ENCODE results near the gene F2RL2. TPM values are rescaled to one million over a fixed set of nuclear protein-coding genes. Genes with fewer than 3 reads are reported as not detected.

F2RL2 gene
- total and polyA plus RNA-seq, 2 of the 4 experiments (the other 2 are of a cell fraction), result 21.7 to 32.8 TPM

- Histone ChIP-seq H2BK5ac (ENCODE audit: low read depth, low read length, poor library complexity, severe bottlenecking) (no peak overlapping the region), H3K18ac (ENCODE audit: low read depth, low read length) (no peak overlapping the region), H3K36me3 (ENCODE audit: control insufficient read depth, insufficient read depth, low read length) (no peaks in the 10 kb centered on the region), H2AFZ (replicated peaks; ENCODE audit: low read length, poor library complexity) (no peak overlapping the region), H3K9me1 (ENCODE audit: insufficient read depth, low read length) (no peaks in the 10 kb centered on the region; the same call in 1 of the 2 replicates), H2BK15ac (ENCODE audit: low read depth, low read length) (no peak overlapping the region; the same call in 2 of the 3 replicates), H3K79me1 (ENCODE audit: low read depth in 1 of 2, low read length in 2 of 2) (no peaks in the 10 kb centered on the region), H3K4me2 (ENCODE audit: low read depth, low read length) (no peak overlapping the region), H3K4me1 (ENCODE audit: control insufficient read depth, insufficient read depth, low read length) (peaks cover 2% of the 10 kb centered on the region; the same call in 1 of the 2 replicates), H2BK20ac (ENCODE audit: low read depth, low read length) (no peak overlapping the region), H3K4me3 (ENCODE audit: insufficient read depth, low read depth, low read length) (no peak overlapping the region), H3K27me3 (ENCODE audit: control insufficient read depth, insufficient read depth, low read length) (peaks cover 2% of the 10 kb centered on the region; the same call in 1 of the 2 replicates), H2AK9ac (replicated peaks; ENCODE audit: low read depth, low read length, poor library complexity) (no peak overlapping the region), H4K5ac (ENCODE audit: low read depth, low read length) (no peak overlapping the region), H4K20me1 (ENCODE audit: insufficient read depth, low read length) (no peaks in the 10 kb centered on the region), H3K27ac (ENCODE audit: insufficient read depth, low read length) (no peak overlapping the region), H3K14ac (replicated peaks; ENCODE audit: low read depth, low read length) (no peak overlapping the region), H3K23ac (ENCODE audit: low read depth, low read length) (no peak overlapping the region), H4K8ac (ENCODE audit: low read depth in 2 of 2, low read length in 2 of 2) (no peak overlapping the region), H3K4ac (ENCODE audit: low read depth, low read length) (no peak overlapping the region), H2AK5ac (ENCODE audit: low read depth, low read length) (no peak overlapping the region), H3K56ac (ENCODE audit: extremely low read depth, insufficient read depth, low read length) (no peak overlapping the region), H3K9ac (ENCODE audit: low read depth, low read length) (no peak overlapping the region), H3K9me3 (ENCODE audit: control insufficient read depth, insufficient read depth, low read length) (no peaks in the 10 kb centered on the region), H4K91ac (ENCODE audit: insufficient read depth, low read depth, low read length) (no peak overlapping the region), H2BK120ac (ENCODE audit: low read depth, low read length) (no peak overlapping the region)
- ATAC-seq (ENCODE audit: low read depth), result peak; percentile 61
- ChIA-PET POLR2A (ENCODE audit: unreplicated experiment) (interaction anchor here (0.5 kb wide), 1 partner anchor 119 kb away, joined by 6 read pairs; no protein-coding TSS in a partner anchor), CTCF (interaction anchor here (0.7 to 1.6 kb wide), 5 partner anchors 8 to 413 kb away, joined by 3 to 6 read pairs (median 3); no protein-coding TSS in a partner anchor)
- TF ChIP-seq CTCF (conservative IDR thresholded peaks at IDR 0.05; ENCODE audit: low read depth, low read length) (no peak), CHD1 (IDR thresholded peaks at IDR 0.05; ENCODE audit: low read depth, low read length) (no peak), MXI1 (IDR thresholded peaks at IDR 0.05; ENCODE audit: borderline replicate concordance, low read depth, low read length) (no peak), RFX5 (IDR thresholded peaks at IDR 0.05; ENCODE audit: low read depth, low read length) (no peak), USF2 (IDR thresholded peaks at IDR 0.05; ENCODE audit: low read depth, low read length) (no peak), MAFK (IDR thresholded peaks at IDR 0.05; ENCODE audit: low read depth, low read length) (no peak), NFE2L2 (IDR thresholded peaks at IDR 0.05; ENCODE audit: low read depth, low read length) (no peak), MAZ (IDR thresholded peaks at IDR 0.05; ENCODE audit: borderline replicate concordance, low read depth, low read length) (no peak), RAD21 (IDR thresholded peaks at IDR 0.05; ENCODE audit: low read length) (no peak), BHLHE40 (IDR thresholded peaks at IDR 0.05; ENCODE audit: low read depth, low read length) (no peak), POLR2A (IDR thresholded peaks at IDR 0.05; ENCODE audit: low read depth, low read length) (no peak), ELK1 (IDR thresholded peaks at IDR 0.05; ENCODE audit: borderline replicate concordance, low read depth, low read length) (no peak), FOS (IDR thresholded peaks at IDR 0.05; ENCODE audit: low read depth, low read length) (no peak), RCOR1 (IDR thresholded peaks at IDR 0.05; ENCODE audit: insufficient replicate concordance, low read length) (no peak)
- no TSS peak for BruUV-seq (replicated peaks)
- peak; percentile 77 for DNase-seq
- intact Hi-C loops (cut with micrococcal nuclease) (loop anchor here (2.0 to 5.0 kb wide), 3 partner anchors 180 to 845 kb away; partner anchors contain the start of gene IQGAP2), dilution Hi-C loops (cut with HindIII; ENCODE audit: low sequenced_read_pairs, unreplicated experiment) (no loop called here), in situ Hi-C loops (cut with MboI; ENCODE audit: low sequenced_read_pairs) (no loop called here)
- WGBS, 2 experiments (ENCODE audit: extremely low coverage in 2 of 2, insufficient read length in 1 of 2), result 60% methylated on average over 3 of the region's 6 CpGs; no CpG with 5 or more reads in 1 of the 2 experiments
Observed at GRCh38 chr5:76582230-76583162, 40.7 kb downstream of the F2RL2 start.

Data from IMR-90 (cell line).